Endothelial cell (in vitro differentiated cells): Measurements from ENCODE around the gene PDE4D. TPM values are rescaled to one million over a fixed set of nuclear protein-coding genes. Genes with fewer than 3 reads are reported as not detected.

ENCODE experiments used
- DNase-seq: peaks from one replicate; pipeline ENCODE4 v3.0.0; 2021; ENCODE audit warnings: low spot score
- H3K27ac Mint-ChIP-seq: one replicate; pipeline ENCODE4 v1.8.0; 2021; ENCODE audit warnings: mixed read lengths, inconsistent platforms; ENCODE audit not compliant: unreplicated experiment
- H3K27me3 Mint-ChIP-seq: one replicate; pipeline ENCODE4 v1.8.0; 2021; ENCODE audit warnings: mild to moderate bottlenecking, moderate library complexity, mixed read lengths, inconsistent platforms; ENCODE audit not compliant: unreplicated experiment
- H3K36me3 Mint-ChIP-seq: one replicate; pipeline ENCODE4 v1.8.0; 2021; ENCODE audit warnings: mild to moderate bottlenecking, low read depth, mixed read lengths, inconsistent platforms; ENCODE audit not compliant: unreplicated experiment
- H3K4me1 Mint-ChIP-seq: one replicate; pipeline ENCODE4 v1.8.0; 2021; ENCODE audit warnings: mild to moderate bottlenecking, mixed read lengths, inconsistent platforms; ENCODE audit not compliant: unreplicated experiment
- H3K4me3 Mint-ChIP-seq: one replicate; pipeline ENCODE4 v1.8.0; 2021; ENCODE audit warnings: mild to moderate bottlenecking, mixed read lengths, inconsistent platforms; ENCODE audit not compliant: unreplicated experiment
- H3K9me3 Mint-ChIP-seq: one replicate; pipeline ENCODE4 v1.8.0; 2021; ENCODE audit warnings: mixed read lengths, inconsistent platforms; ENCODE audit not compliant: unreplicated experiment
- CTCF ChIP-seq: fragments of 200-600 bp; sonication (generic); IDR thresholded peaks from one replicate; pipeline ENCODE4 v1.5.0; 2021; ENCODE audit warnings: antibody characterized with exemption; ENCODE audit not compliant: unreplicated experiment
- total RNA-seq: library from RNA; stranded (reverse); fragmentation: NEBNext Ultra II Directional; extraction: Animal tissue kit (Norgen Biotek cat#: 25700); gene quantifications from one replicate; pipeline ENCODE4 v1.2.1, GENCODE V29; 2021; ENCODE audit not compliant: unreplicated experiment

Gene PDE4D
- total RNA-seq, 1 donor from 2014 or later: 9.4 TPM

DNA sequence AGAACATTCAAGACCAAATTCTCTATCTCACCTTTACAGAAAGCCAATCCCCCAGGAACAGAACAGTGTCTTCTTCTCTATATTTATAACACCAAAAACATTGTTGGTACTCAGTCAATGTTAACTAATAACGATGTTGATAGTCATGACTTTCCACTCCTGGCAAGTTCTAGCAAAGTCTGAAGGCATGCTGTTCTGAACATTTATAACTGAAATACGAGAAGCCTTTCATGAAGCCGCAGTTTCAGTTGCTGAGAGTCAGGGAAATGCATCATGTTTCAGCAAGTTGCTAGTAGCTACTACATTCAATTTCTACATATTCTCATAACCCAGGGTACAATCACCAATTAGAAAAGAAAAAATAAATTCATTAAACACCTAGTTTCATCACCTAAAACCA lies 301.4 kb downstream of the PDE4D start:
- Mint-ChIP-seq H3K9me3 (no peaks in the 10 kb centered on the region), H3K27me3 (peaks cover 1% of the 10 kb centered on the region), H3K27ac (no peak overlapping the region), H3K4me3 (no peak overlapping the region), H3K4me1 (no peaks in the 10 kb centered on the region), H3K36me3 (no peaks in the 10 kb centered on the region)
- DNase-seq: no peak
- TF ChIP-seq CTCF: no peak

DNA sequence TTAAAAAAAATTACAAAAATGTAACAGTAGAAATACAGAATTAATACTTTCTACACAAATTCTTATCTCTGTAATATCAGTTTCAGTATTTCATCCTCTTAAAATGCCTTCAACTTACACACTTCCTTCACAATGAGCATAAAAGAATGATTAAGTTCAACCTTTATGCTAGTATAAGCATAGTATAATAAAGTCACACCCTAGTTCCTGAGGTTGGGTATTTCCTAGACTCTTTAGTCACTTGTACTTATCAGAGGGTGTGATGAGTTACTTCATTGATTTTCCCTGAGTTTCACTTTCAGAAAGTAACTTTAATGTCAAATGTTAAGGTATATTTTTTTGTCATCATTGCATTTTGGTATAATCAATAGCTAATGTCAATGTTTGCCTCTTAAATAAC lies 302.4 kb downstream of the PDE4D start:
- Mint-ChIP-seq H3K4me3 (no peak overlapping the region), H3K27me3 (peaks cover 1% of the 10 kb centered on the region), H3K9me3 (no peaks in the 10 kb centered on the region), H3K27ac (no peak overlapping the region), H3K36me3 (no peaks in the 10 kb centered on the region), H3K4me1 (no peaks in the 10 kb centered on the region)
- TF ChIP-seq CTCF: no peak
- no peak for DNase-seq

GRCh38 chr5:59588922-59589321 lies 304.6 kb downstream of the PDE4D start:
- no peak overlapping the region for H3K27ac Mint-ChIP-seq
- H3K9me3 Mint-ChIP-seq: no peaks in the 10 kb centered on the region
- H3K27me3 Mint-ChIP-seq: peaks cover 3% of the 10 kb centered on the region
- no peaks in the 10 kb centered on the region for H3K36me3 Mint-ChIP-seq
- no peak for TF ChIP-seq CTCF
- H3K4me3 Mint-ChIP-seq: no peak overlapping the region
- DNase-seq: no peak
- H3K4me1 Mint-ChIP-seq: no peaks in the 10 kb centered on the region

DNA sequence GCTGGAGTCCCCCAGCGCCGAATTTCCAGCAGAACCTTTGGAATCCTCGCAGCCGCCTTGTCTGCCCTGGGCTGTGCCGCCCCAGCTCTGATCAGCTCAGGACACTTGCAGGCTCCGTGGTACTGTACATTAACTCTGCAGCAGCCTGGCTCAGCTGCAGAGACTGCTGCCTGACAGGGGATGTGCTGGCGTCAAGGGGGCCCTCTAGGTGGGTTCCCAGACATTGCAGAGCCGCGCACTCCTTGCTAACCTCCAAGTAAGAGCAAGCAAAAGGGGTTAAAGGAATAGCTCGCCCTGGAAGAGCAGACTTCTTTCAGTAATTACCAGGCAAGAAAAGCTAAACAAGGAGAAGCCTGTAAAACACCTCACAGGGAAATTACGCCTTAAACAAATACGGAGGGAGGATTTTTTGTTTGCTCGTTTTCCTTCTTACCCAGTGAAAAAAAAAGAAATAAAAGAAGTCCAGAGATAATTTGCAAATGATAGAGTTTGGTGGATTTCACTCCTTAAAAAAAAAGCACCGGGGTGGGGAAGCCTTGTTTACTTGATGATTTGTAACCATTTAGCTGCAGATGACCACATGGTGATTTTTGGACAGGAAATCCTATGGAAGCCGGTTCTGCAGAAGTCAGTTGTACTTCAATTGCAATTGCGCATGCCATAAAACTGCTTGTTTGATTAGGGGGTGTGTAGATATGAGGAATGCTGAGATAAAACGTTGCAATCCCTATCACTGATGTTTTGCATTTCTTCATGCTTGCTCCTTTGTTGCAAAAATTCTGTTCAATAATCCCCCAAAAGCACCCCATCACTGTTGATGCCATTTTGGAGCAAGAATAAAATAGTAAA lies 305.8 kb downstream of the PDE4D start:
- H3K9me3 Mint-ChIP-seq: no peaks in the 10 kb centered on the region
- H3K4me3 Mint-ChIP-seq: no peak overlapping the region
- no peak for TF ChIP-seq CTCF
- H3K4me1 Mint-ChIP-seq: no peaks in the 10 kb centered on the region
- peak; percentile 65 for DNase-seq
- H3K27me3 Mint-ChIP-seq: peaks cover 3% of the 10 kb centered on the region
- H3K36me3 Mint-ChIP-seq: no peaks in the 10 kb centered on the region
- H3K27ac Mint-ChIP-seq: no peak overlapping the region

GRCh38 chr5:59586841-59587240 lies 306.7 kb downstream of the PDE4D start:
- Mint-ChIP-seq H3K36me3 (no peaks in the 10 kb centered on the region), H3K9me3 (no peaks in the 10 kb centered on the region), H3K27me3 (peaks cover 3% of the 10 kb centered on the region), H3K4me1 (no peaks in the 10 kb centered on the region), H3K4me3 (no peak overlapping the region), H3K27ac (no peak overlapping the region)
- no peak for DNase-seq
- no peak for TF ChIP-seq CTCF
